Activated CD4-positive, alpha-beta T cell treated with anti-CD3 and anti-CD28 coated beads, Interleukin-2, amount 10 ng/mL, durations not matched to agents 24 days and 14 days (primary cell): ENCODE data around the gene UTS2R. TPM values are rescaled to one million over a fixed set of nuclear protein-coding genes. Genes with fewer than 3 reads are reported as not detected.
"Not testable (repeated sequence)": the region's sequence is repeated elsewhere in the genome, so short reads cannot be mapped to it uniquely, and the experiment has no call there.

ENCODE experiments used
- DNase-seq: peaks from one replicate; pipeline ENCODE4 v3.0.0; 2022
- H3K27ac Mint-ChIP-seq: one replicate; pipeline ENCODE4 v1.8.0; 2022; ENCODE audit warnings: mild to moderate bottlenecking, mixed read lengths
- H3K27me3 Mint-ChIP-seq: one replicate; pipeline ENCODE4 v1.8.0; 2022; ENCODE audit warnings: mixed read lengths
- H3K36me3 Mint-ChIP-seq: one replicate; pipeline ENCODE4 v1.8.0; 2022; ENCODE audit warnings: low read depth, mild to moderate bottlenecking, mixed read lengths
- H3K4me1 Mint-ChIP-seq: one replicate; pipeline ENCODE4 v1.8.0; 2021; ENCODE audit warnings: mixed read lengths
- H3K4me3 Mint-ChIP-seq: one replicate; pipeline ENCODE4 v1.8.0; 2022; ENCODE audit warnings: mild to moderate bottlenecking, moderate library complexity, mixed read lengths
- H3K9me3 Mint-ChIP-seq: one replicate; pipeline ENCODE4 v1.8.0; 2021; ENCODE audit warnings: mixed read lengths
- intact Hi-C: fragments of 100-400 bp; cut with micrococcal nuclease; formaldehyde crosslinking; loops from one replicate; pipeline ENCODE4 v1.15.1; 2023
- total RNA-seq: library from RNA; stranded (reverse); gene quantifications from 2 replicates; pipeline ENCODE4 v1.2.3, GENCODE V29; 2022

The UTS2R gene
- total RNA-seq, 1 donor from 2014 or later: 0.14 TPM

GRCh38 chr17:82372249-82373071 is 895 bp downstream of the UTS2R start:
- H3K27ac Mint-ChIP-seq: no peak overlapping the region
- H3K27me3 Mint-ChIP-seq: peaks cover 42% of the 10 kb centered on the region
- no peaks in the 10 kb centered on the region for H3K36me3 Mint-ChIP-seq
- intact Hi-C loops: loop anchor here (10.0 kb wide), 1 partner anchor 248 kb away; no protein-coding TSS in a partner anchor
- peak overlapping the region; percentile 32 for H3K4me3 Mint-ChIP-seq
- DNase-seq: no peak
- H3K4me1 Mint-ChIP-seq: peaks cover 16% of the 10 kb centered on the region
- no peaks in the 10 kb centered on the region for H3K9me3 Mint-ChIP-seq

- peaks cover 41% of the 10 kb centered on the region for H3K27me3 Mint-ChIP-seq
- DNase-seq, H3K27ac Mint-ChIP-seq, H3K36me3 Mint-ChIP-seq, H3K9me3 Mint-ChIP-seq: not testable (repeated sequence)
- H3K4me3 Mint-ChIP-seq: peak overlapping the region; percentile 34
- peaks cover 16% of the 10 kb centered on the region for H3K4me1 Mint-ChIP-seq
- intact Hi-C loops: loop anchor here (10.0 kb wide), 1 partner anchor 248 kb away; no protein-coding TSS in a partner anchor
Observed at GRCh38 chr17:82373072-82373452, 1.5 kb downstream of the UTS2R start.

- no peak for DNase-seq
- H3K9me3 Mint-ChIP-seq: no peaks in the 10 kb centered on the region
- no peak overlapping the region for H3K4me3 Mint-ChIP-seq
Observed at GRCh38 chr17:82373731-82374625, 2.4 kb downstream of the UTS2R start.

GRCh38 chr17:82374626-82375331 is 3.2 kb downstream of the UTS2R start:
- Mint-ChIP-seq H3K4me1 (peaks cover 17% of the 10 kb centered on the region), H3K9me3 (no peaks in the 10 kb centered on the region), H3K36me3 (no peaks in the 10 kb centered on the region), H3K27me3 (peaks cover 38% of the 10 kb centered on the region), H3K27ac (no peak overlapping the region), H3K4me3 (no peak overlapping the region)
- DNase-seq: no peak
- intact Hi-C loops: loop anchor here (10.0 kb wide), 1 partner anchor 250 kb away; no protein-coding TSS in a partner anchor

More at GRCh38 chr17:82373731-82374625, 2.4 kb downstream of the UTS2R start:
- peaks cover 16% of the 10 kb centered on the region for H3K4me1 Mint-ChIP-seq
- H3K27ac Mint-ChIP-seq: no peak overlapping the region
- H3K36me3 Mint-ChIP-seq: no peaks in the 10 kb centered on the region
- intact Hi-C loops: loop anchor here (10.0 kb wide), 1 partner anchor 249 kb away; no protein-coding TSS in a partner anchor
- H3K27me3 Mint-ChIP-seq: peaks cover 42% of the 10 kb centered on the region

- H3K9me3 Mint-ChIP-seq: no peaks in the 10 kb centered on the region
- no peak for DNase-seq
- no peak overlapping the region for H3K4me3 Mint-ChIP-seq
- H3K27ac Mint-ChIP-seq: no peak overlapping the region
- intact Hi-C loops: loop anchor here (10.0 kb wide), 1 partner anchor 251 kb away; no protein-coding TSS in a partner anchor
- peaks cover 21% of the 10 kb centered on the region for H3K4me1 Mint-ChIP-seq
- H3K27me3 Mint-ChIP-seq: peaks cover 38% of the 10 kb centered on the region
- H3K36me3 Mint-ChIP-seq: no peaks in the 10 kb centered on the region
Observed at GRCh38 chr17:82375359-82376041, 3.9 kb downstream of the UTS2R start.

GRCh38 chr17:82376042-82376730 is 4.6 kb downstream of the UTS2R start:
- intact Hi-C loops: loop anchor here (10.0 kb wide), 1 partner anchor 251 kb away; no protein-coding TSS in a partner anchor
- H3K4me3 Mint-ChIP-seq: no peak overlapping the region
- no peak for DNase-seq
- H3K36me3 Mint-ChIP-seq: no peaks in the 10 kb centered on the region
- no peak overlapping the region for H3K27ac Mint-ChIP-seq
- H3K27me3 Mint-ChIP-seq: peaks cover 34% of the 10 kb centered on the region
- H3K9me3 Mint-ChIP-seq: no peaks in the 10 kb centered on the region
- H3K4me1 Mint-ChIP-seq: peaks cover 16% of the 10 kb centered on the region

- intact Hi-C loops: loop anchor here (10.0 kb wide), 1 partner anchor 252 kb away; no protein-coding TSS in a partner anchor
- not testable (repeated sequence) for H3K36me3 Mint-ChIP-seq, DNase-seq, H3K27ac Mint-ChIP-seq, H3K4me3 Mint-ChIP-seq, H3K9me3 Mint-ChIP-seq
- H3K27me3 Mint-ChIP-seq: peaks cover 35% of the 10 kb centered on the region
- peaks cover 16% of the 10 kb centered on the region for H3K4me1 Mint-ChIP-seq
Observed at GRCh38 chr17:82377294-82377693, 5.7 kb downstream of the UTS2R start.

- Mint-ChIP-seq H3K27ac (no peak overlapping the region), H3K27me3 (peaks cover 28% of the 10 kb centered on the region), H3K4me1 (peaks cover 8% of the 10 kb centered on the region), H3K36me3 (no peaks in the 10 kb centered on the region), H3K9me3 (no peaks in the 10 kb centered on the region), H3K4me3 (no peak overlapping the region)
- intact Hi-C loops: loop anchor here (10.0 kb wide), 1 partner anchor 253 kb away; no protein-coding TSS in a partner anchor
- DNase-seq: no peak
Observed at GRCh38 chr17:82377924-82378740, 6.6 kb downstream of the UTS2R start.

- DNase-seq: no peak
- intact Hi-C loops: loop anchor here (10.0 kb wide), 1 partner anchor 254 kb away; no protein-coding TSS in a partner anchor
- Mint-ChIP-seq H3K9me3 (no peaks in the 10 kb centered on the region), H3K27me3 (peaks cover 23% of the 10 kb centered on the region), H3K4me1 (peaks cover 6% of the 10 kb centered on the region), H3K36me3 (no peaks in the 10 kb centered on the region), H3K27ac (no peak overlapping the region), H3K4me3 (no peak overlapping the region)
Observed at GRCh38 chr17:82378741-82379021, 7.1 kb downstream of the UTS2R start.

GRCh38 chr17:82380860-82381702 is 9.5 kb downstream of the UTS2R start:
- intact Hi-C loops: no loop called here
- no peaks in the 10 kb centered on the region for H3K9me3 Mint-ChIP-seq
- no peak overlapping the region for H3K27ac Mint-ChIP-seq
- H3K4me1 Mint-ChIP-seq: peaks cover 6% of the 10 kb centered on the region
- H3K4me3 Mint-ChIP-seq: no peak overlapping the region
- DNase-seq: no peak
- H3K27me3 Mint-ChIP-seq: peaks cover 15% of the 10 kb centered on the region
- no peaks in the 10 kb centered on the region for H3K36me3 Mint-ChIP-seq

- H3K4me3 Mint-ChIP-seq, H3K4me1 Mint-ChIP-seq, DNase-seq, H3K36me3 Mint-ChIP-seq, intact Hi-C loops, H3K9me3 Mint-ChIP-seq, H3K27ac Mint-ChIP-seq: not testable (repeated sequence)
- H3K27me3 Mint-ChIP-seq: peaks cover 15% of the 10 kb centered on the region
Observed at GRCh38 chr17:82381703-82382009, 10.1 kb downstream of the UTS2R start.
